GM20431 (cell line): Measurements from ENCODE around the gene KRTAP20-3.

Source experiments
- in situ Hi-C: fragments of 300-500 bp; cut with MseI, MboI; formaldehyde crosslinking; loops from one replicate; pipeline ENCODE4 v1.15.0; 2020; ENCODE audit warnings: low sequenced_read_pairs; ENCODE audit not compliant: unreplicated experiment

Gene KRTAP20-3

DNA sequence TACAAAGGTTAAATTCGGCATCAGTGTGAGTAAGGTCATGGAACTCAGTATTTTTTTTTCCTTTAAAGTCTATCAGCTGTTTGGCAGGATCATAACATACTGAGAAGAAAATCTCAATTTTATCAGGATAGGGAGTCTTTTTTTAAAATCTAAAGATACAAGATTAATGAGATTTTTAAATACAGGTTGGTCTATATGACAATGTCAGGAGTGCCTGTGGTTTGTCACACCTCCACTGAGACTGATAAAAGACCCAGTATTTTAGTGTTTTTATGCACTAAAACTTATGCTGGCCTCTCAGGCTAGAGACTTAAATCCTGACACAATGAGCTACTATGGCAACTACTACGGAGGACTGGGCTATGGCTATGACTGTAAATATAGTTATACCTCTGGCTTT, at the start of gene KRTAP20-3:
Gene KRTAP20-3 (plus strand): TSS at position 301 of the 400 bp plus-strand sequence.
- in situ Hi-C loops: no loop called here

DNA sequence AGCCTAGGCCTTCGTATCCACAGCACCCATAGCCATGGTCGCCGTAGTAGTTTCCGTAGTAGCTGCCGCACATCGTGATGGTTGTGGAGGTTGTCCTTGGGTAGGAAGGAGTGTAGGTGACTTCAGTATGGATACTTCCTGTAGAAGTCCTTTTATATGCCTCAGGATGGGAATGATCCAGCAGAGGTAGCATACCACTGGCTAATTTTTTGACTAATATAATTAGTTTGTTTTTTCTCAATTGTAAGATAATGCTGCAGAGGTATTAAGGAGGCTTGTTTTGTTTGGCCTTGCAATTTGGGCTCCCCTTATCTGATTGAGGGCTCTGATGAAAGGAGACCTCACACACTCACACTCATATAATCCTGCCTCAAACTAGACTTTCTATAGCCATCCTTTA, 43.9 kb upstream of the KRTAP20-3 start, which contains the start of gene KRTAP6-2:
Gene KRTAP6-2 (minus strand): TSS at position 101 of the 400 bp plus-strand sequence. CDS start 28 bp downstream, at position 73.
- in situ Hi-C loops: no loop called here

DNA sequence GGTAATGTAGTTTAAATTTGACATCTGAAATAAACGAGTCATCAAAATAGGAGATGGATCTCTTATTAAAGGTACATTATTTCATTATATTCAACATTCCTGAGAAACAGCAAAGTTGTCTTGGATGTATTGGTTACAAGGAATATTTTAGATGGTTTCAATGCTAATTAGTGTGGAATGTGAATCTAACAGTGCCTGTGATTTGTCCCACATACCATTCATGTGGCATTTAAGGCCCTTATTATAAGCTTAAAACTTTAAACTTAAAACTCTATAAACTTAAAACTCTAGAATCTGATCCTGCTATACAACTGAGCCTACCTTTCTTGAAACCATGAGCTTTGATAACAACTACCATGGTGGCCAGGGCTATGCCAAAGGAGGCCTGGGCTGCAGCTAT, 41.9 kb upstream of the KRTAP20-3 start, which contains the start of gene KRTAP22-1:
Gene KRTAP22-1 (plus strand): TSS at position 301 of the 400 bp plus-strand sequence.
- in situ Hi-C loops: no loop called here

DNA sequence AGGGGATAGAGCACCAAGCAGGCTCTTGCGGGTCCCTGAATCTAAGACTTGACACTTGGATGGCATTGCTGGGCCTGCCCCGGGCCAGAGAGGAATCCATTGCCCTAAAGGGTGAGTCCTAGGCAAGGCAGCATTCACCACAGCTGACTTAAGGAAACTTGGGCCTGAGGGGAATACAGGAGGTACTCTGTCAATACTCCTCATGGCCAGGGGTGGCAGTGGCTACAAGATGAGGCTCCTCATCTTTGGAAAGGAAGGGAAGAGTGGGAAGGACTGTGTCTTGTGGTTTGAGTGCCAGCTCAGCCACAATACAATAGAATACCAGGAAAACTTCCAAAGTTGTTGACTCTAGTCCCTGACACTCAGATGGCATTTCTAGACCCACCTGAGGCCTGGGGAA, 36.7 kb upstream of the KRTAP20-3 start:
- in situ Hi-C loops: no loop called here

DNA sequence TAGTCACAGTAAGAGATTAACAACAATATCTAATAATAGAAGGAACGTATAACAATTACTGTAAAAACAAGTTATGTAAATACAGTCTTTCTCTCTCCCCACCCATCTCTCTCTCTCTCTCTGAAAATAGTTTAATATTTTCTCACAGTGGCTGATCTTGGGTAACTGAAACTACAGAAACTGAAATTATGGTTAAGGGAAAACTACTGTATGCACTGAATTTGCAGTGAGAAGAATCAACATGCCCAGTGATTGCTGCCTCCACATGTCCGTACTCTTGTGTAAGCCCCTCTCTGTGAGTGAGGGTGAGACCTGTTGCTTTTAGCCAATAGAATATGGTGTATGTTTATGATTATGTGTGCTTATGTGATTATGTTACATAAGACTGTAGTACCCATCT, 30.5 kb upstream of the KRTAP20-3 start:
- in situ Hi-C loops: no loop called here

DNA sequence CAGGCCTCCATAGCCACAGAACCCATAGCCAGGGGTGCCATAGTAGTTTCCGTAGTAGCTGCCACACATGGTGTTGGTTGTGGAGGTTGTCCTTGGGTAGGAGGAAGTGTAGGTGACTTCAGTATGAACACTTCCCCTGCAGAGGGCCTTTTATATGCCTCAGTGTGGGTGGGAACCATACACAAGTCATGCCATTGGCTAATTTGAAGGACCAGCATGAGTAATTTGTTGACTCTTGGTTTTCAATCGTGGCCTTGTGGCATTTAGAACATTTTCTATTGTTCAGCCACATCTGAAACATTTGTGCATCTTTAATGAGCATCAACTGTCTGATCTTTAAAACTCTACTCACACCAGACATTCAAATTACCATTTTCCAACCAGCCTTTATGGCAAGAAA, 28.8 kb upstream of the KRTAP20-3 start, which contains the start of gene KRTAP6-1:
Gene KRTAP6-1 (minus strand): TSS at position 95 of the 400 bp plus-strand sequence. CDS start 26 bp downstream, at position 69.
- in situ Hi-C loops: no loop called here

DNA sequence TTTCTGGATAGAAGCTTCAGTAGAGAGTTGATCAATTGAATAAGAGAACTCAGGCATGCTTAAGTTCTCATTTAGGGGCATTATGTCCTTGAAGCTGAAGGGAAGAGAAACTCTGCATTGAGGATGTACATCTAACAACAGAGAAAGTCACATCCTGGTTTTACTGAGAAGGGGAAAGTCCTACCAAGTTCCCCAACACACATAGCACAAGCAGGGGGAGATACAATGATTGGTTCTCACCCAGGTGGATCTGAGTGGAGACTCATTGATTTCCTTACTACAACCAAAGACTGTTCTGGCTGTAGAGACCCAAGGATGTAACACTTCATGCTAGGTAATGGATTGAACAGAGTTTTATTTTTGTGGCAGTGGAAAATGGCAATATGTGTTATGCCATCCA, 27.5 kb upstream of the KRTAP20-3 start:
- in situ Hi-C loops: no loop called here

DNA sequence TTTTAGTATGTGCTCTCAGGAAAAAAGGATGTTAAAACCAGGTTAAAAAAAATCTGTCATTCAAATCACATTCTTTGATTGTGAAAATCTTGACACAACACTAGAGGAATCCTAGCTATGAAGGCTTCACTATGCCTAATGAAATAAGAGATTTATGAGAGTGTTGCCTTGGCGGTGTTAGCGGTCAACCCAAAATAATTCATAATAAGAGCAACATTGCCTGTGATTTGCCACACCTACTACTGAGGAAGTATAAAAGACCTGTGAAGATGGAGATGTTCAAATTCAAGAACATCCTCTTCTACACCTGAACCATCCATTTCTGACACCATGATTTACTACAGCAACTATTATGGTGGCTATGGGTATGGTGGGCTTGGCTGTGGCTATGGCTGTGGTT, 26.5 kb upstream of the KRTAP20-3 start, which contains the start of gene KRTAP20-1:
Gene KRTAP20-1 (plus strand): TSS at position 301 of the 400 bp plus-strand sequence. CDS start 30 bp downstream, at position 331.
- in situ Hi-C loops: no loop called here

DNA sequence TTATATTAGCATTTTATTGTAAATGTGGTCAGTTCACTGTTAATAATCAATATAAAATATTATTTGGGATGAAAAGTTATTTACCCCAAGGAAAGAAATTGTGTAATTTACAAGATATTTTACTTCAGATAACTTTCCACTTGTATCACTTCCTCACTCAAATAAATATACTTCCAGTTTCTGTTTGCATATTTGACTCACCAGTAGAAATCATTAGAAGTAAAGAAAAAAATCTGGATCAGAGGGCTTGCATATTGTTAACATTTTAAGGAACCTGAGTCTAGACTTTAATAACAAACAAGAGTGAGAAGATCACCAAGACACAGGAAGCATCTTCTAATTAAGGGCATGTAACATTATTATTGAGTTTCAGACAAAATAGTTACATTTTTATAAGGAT, 22.6 kb upstream of the KRTAP20-3 start:
- in situ Hi-C loops: no loop called here

DNA sequence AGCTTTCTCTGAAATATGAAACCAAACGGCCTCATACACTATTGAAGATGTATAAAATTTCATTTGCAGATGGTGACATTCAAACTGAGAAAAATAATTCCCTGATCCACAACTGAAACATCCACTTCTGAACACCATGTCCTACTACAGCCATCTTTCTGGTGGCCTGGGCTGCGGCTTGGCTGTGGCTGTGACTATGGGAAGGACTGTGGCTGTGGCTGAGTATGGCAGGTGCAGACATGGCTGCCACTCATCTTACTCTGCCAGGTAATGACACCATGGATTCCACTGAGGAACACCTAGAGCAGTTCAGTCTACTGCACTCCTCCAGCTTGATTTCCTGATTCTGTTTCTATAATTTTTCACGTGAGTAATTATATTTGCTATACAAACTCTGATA, 22.1 kb upstream of the KRTAP20-3 start, which contains the start of gene KRTAP20-4:
Gene KRTAP20-4 (plus strand): TSS at position 106 of the 400 bp plus-strand sequence.
- in situ Hi-C loops: no loop called here

DNA sequence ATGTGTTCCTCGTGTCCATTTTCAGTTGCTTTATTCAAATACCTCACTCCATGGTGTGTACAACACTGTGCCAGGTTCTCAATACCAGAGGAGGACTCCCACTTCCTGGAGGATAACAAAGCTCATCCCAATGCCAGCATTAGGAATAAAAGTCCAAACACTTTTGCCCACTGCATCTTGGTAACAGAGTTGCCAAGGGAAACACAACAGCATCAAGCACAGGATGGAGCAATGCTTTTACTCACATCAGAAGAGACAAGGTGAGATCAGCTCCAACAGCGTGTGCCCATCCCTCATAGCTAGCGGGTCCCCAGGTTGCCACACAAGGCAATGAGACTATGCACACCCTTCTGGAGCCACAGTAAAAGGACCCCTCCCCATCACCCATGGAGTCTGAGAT, 19.3 kb upstream of the KRTAP20-3 start:
- in situ Hi-C loops: no loop called here

DNA sequence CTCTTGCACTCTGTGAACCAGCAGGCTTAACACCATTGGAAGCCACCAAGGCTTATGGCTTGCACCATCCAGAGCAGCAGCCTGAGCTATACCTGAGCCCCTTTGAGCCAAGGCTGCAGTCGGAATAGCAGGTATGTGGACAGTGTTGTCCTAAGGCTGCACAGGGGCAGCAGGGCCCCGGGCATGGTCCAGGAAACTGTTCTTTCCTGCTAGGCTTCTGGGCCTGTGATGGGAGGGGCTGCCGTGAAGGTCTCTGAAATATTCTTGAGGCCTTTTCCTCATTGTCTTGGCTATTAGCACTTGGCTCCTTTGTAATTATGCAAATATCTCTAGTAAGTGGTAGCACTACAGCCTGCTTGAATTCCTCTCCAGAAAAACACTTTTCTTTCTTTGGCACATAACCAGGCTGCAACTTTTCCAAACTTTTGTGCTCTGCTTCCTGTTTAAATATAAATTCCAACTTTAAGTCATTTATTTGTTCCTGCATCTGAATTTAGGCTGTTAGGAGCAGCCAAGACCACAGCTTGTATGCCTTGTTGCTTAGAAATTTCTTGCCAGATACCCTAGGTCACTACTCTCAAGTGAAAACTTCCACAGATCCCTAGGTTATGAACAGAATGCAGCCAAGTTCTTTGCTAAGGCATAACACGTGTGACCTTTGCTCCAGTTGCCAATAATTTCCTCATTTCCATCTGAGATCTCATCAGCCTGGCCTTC, 17.1 kb upstream of the KRTAP20-3 start:
- in situ Hi-C loops: no loop called here

DNA sequence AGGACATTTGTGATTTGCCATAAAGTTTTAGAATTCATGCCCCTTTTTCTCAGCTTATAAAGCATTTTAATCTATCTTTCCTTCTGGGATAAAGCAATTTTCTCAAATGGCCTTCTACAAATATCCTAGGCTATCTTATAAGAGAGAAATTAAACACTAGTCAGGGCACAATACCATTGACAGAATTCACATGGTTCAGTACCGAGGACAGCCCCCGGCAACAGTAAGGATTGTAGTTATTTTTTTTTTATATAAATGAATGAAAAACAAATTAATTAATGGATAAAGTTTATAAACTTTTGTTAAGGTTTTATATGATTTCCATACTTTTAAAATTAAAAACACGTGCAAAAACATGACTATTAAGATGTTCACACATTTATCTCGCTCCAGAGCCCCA, 14.6 kb upstream of the KRTAP20-3 start:
- in situ Hi-C loops: no loop called here

DNA sequence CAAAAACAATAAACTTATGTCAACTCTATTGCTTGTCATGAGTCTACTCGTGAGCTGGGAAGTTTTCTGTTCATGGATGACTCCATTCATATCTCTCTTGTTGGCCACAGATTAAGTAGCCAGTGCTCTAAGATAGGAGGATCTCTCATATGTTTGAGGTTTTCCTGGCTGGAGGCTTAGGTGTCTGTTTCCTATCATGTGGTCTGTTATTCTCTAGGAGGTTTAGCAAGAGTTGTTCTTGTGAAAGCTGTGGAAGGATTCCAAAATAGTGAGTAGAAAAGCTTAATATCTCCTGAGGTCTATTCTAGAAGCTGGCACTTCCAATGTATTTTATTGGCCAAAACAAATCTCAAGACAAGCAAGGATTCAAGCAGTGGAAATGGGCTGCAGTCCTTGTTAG, 13.5 kb upstream of the KRTAP20-3 start:
- in situ Hi-C loops: no loop called here

DNA sequence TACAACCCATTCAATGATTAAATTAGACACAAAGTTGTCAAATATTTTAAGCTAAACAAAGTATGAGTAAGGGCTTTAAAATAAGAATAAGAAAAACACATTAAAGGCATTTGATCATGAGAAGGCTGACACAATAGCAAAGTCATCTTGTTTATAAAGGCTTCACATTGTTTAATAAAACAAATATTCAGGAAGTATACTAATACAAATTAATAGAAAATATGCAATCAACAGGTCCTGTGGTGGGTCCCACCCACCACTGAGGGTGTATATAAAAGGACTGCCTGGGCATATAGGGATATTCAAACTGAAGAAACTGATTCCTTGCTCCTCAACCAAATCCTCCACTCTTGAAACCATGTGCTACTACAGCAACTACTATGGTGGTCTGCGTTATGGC, 7.8 kb upstream of the KRTAP20-3 start, which contains the start of gene KRTAP20-2:
Gene KRTAP20-2 (plus strand): TSS at position 301 of the 400 bp plus-strand sequence. CDS start 58 bp downstream, at position 359.
- in situ Hi-C loops: no loop called here

DNA sequence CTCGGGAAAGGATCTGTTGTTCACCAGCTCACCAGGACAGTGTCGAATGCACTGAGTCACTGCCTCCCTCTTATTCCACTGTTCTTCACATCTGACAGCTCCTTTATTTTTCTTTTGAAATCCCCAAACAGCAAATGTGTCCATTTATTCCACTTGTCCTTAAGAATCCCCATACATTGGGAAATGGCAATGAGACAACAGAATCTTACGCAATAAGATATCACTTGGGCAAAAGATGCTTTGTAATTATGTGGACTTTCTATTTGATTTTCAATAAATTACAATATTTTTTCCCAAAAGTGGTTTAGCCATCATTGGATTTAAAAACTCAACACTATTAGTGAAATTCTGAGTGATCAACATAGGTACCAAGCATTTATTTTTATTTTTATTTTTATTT, 4.0 kb upstream of the KRTAP20-3 start:
- in situ Hi-C loops: no loop called here

DNA sequence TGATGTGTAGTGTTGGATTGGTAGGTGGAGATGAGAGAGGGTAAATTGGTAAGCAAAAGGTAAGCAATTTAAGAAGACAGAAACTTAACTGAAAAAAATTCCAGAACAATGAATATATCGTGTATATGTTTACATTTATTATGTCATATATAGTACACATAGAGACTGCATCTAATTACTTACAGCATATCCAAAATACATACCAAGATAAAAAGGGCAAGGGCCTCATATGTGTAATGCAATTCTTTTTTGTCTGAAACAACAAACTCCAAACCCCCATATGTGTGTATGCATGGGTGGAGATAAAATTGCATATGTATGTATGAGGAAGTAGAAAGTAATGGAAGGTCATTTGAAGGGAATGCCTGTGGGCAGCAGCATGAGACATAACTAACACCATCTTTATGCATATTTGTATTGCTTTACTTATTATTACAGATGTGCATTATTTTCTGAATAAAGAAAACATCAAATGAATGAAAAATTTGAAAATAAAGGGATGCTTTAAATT, 4.3 kb downstream of the KRTAP20-3 start:
- in situ Hi-C loops: no loop called here

DNA sequence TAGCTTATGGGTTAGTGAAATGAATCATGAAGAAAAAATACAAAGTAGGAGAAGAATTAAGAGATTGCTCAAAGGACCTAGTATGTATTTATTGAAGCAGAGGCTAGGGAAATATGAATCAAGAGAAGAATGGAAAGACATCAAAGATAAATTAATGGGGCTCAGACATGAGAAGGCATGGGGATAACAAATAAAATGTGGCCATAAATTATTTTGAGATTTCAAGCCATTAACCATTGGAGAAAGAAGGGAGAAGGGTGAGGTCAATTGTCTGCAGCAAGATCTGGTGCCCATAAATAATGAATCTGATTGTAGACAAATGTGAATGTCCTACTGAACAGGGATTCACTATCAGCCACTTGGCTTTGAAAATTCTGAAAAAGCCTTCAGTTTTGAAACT, 10.2 kb downstream of the KRTAP20-3 start:
- in situ Hi-C loops: no loop called here

DNA sequence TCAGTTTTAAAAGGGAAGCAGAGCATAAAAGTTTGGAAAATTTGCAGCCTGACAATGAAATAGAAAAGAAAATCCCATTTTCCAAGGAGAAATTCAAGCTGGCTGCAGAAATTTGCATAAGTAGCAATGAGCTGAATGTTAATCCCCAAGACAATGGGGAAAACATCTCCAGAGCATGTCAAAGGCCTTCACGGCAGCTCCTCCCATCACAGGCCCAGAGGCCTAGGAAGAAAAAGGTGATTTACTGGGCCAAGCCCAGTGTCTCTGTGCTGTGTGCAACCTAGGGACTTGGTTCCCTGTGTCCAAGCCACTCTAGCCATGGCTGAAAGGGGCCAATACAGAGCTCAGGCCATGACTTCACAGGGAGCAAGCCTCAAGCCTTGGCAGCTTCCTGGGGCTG, 26.1 kb downstream of the KRTAP20-3 start:
- in situ Hi-C loops: no loop called here

DNA sequence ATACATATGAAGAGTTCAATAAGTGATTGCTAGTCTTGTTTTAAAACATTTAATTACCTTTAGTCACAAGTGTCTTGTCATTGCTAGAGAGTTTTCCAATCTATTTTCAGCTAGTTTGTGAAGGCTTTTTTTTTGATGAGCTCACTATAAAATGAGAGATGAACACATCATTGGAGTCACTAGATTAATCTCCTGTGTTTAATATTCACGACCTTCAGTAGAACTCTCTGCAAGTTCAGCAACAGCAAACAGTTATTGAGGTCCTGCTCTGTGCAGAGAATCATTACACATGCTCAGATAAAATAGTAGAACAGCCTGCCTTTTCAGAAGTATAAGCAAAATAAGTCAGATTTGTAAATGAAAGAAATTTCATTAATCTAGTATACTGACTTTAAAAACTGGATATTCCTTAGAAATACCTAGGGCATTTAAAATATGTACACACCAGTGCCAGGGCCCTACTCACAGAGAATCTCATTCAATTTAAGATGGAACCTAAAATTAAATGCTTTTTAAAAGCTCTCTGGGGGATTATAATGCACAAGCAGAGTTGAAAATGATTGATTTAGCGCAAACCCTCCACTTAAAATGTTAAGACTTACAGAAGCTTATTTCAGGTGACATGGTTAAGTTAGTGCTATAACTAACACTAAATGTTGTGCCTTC, 30.5 kb downstream of the KRTAP20-3 start:
- in situ Hi-C loops: no loop called here

DNA sequence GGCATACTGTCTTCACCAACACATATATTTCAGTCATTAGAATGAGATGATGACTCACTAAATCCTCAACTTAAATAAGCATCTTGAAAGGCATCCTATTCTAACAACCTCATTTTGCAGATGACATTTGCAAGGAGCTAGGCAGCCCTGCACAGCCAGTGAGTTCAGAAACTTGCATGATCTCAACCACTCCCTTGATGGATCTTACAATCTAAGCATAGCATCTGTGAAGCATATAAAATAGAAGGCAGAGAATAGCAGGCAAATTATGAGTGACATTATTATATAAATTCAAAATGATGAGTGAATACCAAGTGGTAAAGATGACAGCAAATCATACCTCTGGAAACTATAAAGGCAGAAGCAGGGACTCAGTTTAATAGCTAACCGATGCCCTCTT, 31.6 kb downstream of the KRTAP20-3 start:
- in situ Hi-C loops: no loop called here
